ENCODE results near the gene TBX1. TPM values are rescaled to one million over a fixed set of nuclear protein-coding genes. Genes with fewer than 3 reads are reported as not detected.

Gene TBX1
- total and polyA plus RNA-seq, 2 of the 13 experiments (the other 11 are each of a cell fraction or from before 2014, with no cell fraction given) = not detected

DNA sequence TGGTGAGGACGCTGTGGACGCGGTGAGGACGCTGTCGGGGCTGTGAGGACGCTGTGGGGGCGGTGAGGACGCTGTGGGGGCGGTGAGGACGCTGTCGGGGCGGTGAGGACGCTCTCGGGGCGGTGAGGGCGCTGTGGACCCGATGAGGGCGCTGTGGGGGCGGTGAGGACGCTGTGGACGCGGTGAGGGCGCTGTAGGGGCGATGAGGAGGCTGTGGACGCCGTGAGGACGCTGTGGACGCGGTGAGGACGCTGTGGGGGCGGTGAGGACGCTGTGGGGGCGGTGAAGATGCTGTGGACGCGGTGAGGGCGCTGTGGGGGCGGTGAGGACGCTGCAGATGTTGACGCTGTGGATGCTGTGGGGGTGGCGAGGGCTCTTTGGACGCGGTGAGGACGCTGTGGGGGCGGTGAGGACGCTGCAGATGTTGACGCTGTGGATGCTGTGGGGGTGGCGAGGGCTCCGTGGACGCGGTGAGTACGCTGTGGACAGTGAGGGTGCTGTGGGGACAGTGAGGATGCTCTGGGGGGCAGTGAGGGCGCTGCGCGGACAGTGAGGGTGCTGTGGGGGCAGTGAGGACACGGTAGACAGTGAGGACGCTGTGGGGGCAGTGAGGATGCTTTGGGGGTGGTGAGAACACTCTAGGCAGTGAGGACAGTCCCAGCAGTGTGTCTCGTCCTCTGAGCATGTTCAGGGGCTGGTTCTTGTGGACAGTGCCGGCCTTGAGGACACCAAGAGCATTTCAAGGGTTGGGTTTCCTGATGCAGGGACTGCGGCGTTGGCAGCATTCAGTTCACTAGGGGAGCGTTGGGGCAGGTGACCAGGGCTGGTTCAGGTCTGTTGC lies 33.0 kb upstream of the TBX1 start:
- Histone ChIP-seq H2AFZ (ENCODE audit: low read length) (no peak overlapping the region), H3K9ac (ENCODE audit: insufficient read depth, low read depth, low read length) (no peak overlapping the region), H3K4me1 (ENCODE audit: insufficient read depth, low read length) (peaks cover 49% of the 10 kb centered on the region), H3K79me2 (ENCODE audit: insufficient read depth, low read length) (no peaks in the 10 kb centered on the region), H3K4me3 (replicated peaks in 1 of 3; ENCODE audit: insufficient read depth in 1 of 3, low read depth in 2 of 3, low read length in 3 of 3) (no peak overlapping the region), H3K9me3 (ENCODE audit: low read length) (no peaks in the 10 kb centered on the region), H3K27ac (ENCODE audit: extremely low read length, insufficient read depth, low read length) (no peak overlapping the region), H3K36me3 (replicated peaks in 1 of 2; ENCODE audit: control insufficient read depth in 1 of 2, insufficient read depth in 2 of 2, low read length in 2 of 2) (no peaks in the 10 kb centered on the region), H4K20me1 (ENCODE audit: insufficient read depth, low read length) (no peaks in the 10 kb centered on the region), H3K27me3 (ENCODE audit: control insufficient read depth in 1 of 2, insufficient read depth in 2 of 2, low read length in 2 of 2) (peaks cover 12 to 67% of the 10 kb centered on the region in 2 experiments), H3K4me2 (ENCODE audit: low read depth, low read length) (no peak overlapping the region)
- POLR2A ChIA-PET = no interaction called here
- TF ChIP-seq, protein P1, sequence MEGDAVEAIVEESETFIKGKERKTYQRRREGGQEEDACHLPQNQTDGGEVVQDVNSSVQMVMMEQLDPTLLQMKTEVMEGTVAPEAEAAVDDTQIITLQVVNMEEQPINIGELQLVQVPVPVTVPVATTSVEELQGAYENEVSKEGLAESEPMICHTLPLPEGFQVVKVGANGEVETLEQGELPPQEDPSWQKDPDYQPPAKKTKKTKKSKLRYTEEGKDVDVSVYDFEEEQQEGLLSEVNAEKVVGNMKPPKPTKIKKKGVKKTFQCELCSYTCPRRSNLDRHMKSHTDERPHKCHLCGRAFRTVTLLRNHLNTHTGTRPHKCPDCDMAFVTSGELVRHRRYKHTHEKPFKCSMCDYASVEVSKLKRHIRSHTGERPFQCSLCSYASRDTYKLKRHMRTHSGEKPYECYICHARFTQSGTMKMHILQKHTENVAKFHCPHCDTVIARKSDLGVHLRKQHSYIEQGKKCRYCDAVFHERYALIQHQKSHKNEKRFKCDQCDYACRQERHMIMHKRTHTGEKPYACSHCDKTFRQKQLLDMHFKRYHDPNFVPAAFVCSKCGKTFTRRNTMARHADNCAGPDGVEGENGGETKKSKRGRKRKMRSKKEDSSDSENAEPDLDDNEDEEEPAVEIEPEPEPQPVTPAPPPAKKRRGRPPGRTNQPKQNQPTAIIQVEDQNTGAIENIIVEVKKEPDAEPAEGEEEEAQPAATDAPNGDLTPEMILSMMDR (CRISPR knock-in tag; IDR thresholded peaks at IDR 0.05) = peak; percentile 40; the same call in 1 of the 2 replicates
- TF ChIP-seq CENPT (CRISPR knock-in tag; IDR thresholded peaks at IDR 0.05; ENCODE audit: low read depth) = no peak
- in situ Hi-C loops (cut with HindIII; ENCODE audit: extremely low pct_ligation_motif_present, low pct_unique_long_range_greater_than_20kb) = no loop called here
- no peak for ATAC-seq
- 25% methylated on average over 41 of the region's 61 CpGs for WGBS (ENCODE audit: low lambda C conversion rate)
- FAIRE-seq = no peak
- BruUV-seq (replicated peaks) = no TSS peak
- no peak for DNase-seq (ENCODE audit: low spot score)
- CTCF ChIA-PET (ENCODE audit: low intra/inter-chr PET ratio, low total read pairs) = no interaction called here
- intact Hi-C loops (cut with micrococcal nuclease; ENCODE audit: unreplicated experiment) = no loop called here

- ATAC-seq (no peak), FAIRE-seq (no peak)
- intact Hi-C loops (cut with micrococcal nuclease; ENCODE audit: unreplicated experiment) = no loop called here
Observed at GRCh38 chr22:19728271-19728670, 32.3 kb upstream of the TBX1 start.

More at GRCh38 chr22:19728271-19728670, 32.3 kb upstream of the TBX1 start:
- ChIA-PET CTCF (ENCODE audit: low intra/inter-chr PET ratio, low total read pairs) (no interaction called here), POLR2A (no interaction called here)
- BruUV-seq (replicated peaks) = no TSS peak
- Histone ChIP-seq H3K4me3 (replicated peaks in 1 of 3; ENCODE audit: insufficient read depth in 1 of 3, low read depth in 2 of 3, low read length in 3 of 3) (no peak overlapping the region), H3K36me3 (replicated peaks in 1 of 2; ENCODE audit: control insufficient read depth in 1 of 2, insufficient read depth in 2 of 2, low read length in 2 of 2) (no peaks in the 10 kb centered on the region), H3K27ac (ENCODE audit: extremely low read length, insufficient read depth, low read length) (no peak overlapping the region), H3K4me1 (ENCODE audit: insufficient read depth, low read length) (peaks cover 42% of the 10 kb centered on the region), H3K27me3 (ENCODE audit: control insufficient read depth in 1 of 2, insufficient read depth in 2 of 2, low read length in 2 of 2) (peaks cover 7 to 66% of the 10 kb centered on the region in 2 experiments; a peak in 4 of 5 replicates), H3K79me2 (ENCODE audit: insufficient read depth, low read length) (no peaks in the 10 kb centered on the region), H2AFZ (ENCODE audit: low read length) (no peak overlapping the region), H4K20me1 (ENCODE audit: insufficient read depth, low read length) (no peaks in the 10 kb centered on the region), H3K9ac (ENCODE audit: insufficient read depth, low read depth, low read length) (no peak overlapping the region), H3K9me3 (ENCODE audit: low read length) (no peaks in the 10 kb centered on the region), H3K4me2 (ENCODE audit: low read depth, low read length) (no peak overlapping the region)
- DNase-seq (ENCODE audit: low spot score) = no peak
- in situ Hi-C loops (cut with HindIII; ENCODE audit: extremely low pct_ligation_motif_present, low pct_unique_long_range_greater_than_20kb) = no loop called here
- WGBS (ENCODE audit: low lambda C conversion rate) = 27% methylated on average over 2 of the region's 6 CpGs
- TF ChIP-seq ZNF383 (CRISPR knock-in tag; IDR thresholded peaks at IDR 0.05; ENCODE audit: borderline replicate concordance) = no peak
- TF ChIP-seq, protein P2, sequence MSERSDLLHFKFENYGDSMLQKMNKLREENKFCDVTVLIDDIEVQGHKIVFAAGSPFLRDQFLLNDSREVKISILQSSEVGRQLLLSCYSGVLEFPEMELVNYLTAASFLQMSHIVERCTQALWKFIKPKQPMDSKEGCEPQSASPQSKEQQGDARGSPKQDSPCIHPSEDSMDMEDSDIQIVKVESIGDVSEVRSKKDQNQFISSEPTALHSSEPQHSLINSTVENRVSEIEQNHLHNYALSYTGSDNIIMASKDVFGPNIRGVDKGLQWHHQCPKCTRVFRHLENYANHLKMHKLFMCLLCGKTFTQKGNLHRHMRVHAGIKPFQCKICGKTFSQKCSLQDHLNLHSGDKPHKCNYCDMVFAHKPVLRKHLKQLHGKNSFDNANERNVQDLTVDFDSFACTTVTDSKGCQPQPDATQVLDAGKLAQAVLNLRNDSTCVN (CRISPR knock-in tag; IDR thresholded peaks at IDR 0.05; ENCODE audit: borderline replicate concordance) = no peak
